Hepatocyte (in vitro differentiated cells): ENCODE data around the gene TTLL12. TPM values are rescaled to one million over a fixed set of nuclear protein-coding genes. Genes with fewer than 3 reads are reported as not detected.

Experiments
- DNase-seq: peaks from one replicate; pipeline ENCODE4 v3.0.0-alpha.2; 2016; ENCODE audit warnings: low spot score
- H2AFZ ChIP-seq: fragments of 200-600 bp; sonication (generic); 2 replicates; pipeline ENCODE4 v1.6.0; 2016; ENCODE audit warnings: antibody characterized with exemption, mild to moderate bottlenecking
- H3K27ac ChIP-seq: fragments of 200-600 bp; sonication (generic); 2 replicates; pipeline ENCODE4 v1.5.1; 2016; ENCODE audit warnings: mild to moderate bottlenecking
- H3K27me3 ChIP-seq: fragments of 200-600 bp; sonication (generic); 2 replicates; pipeline ENCODE4 v1.6.1; 2016
- H3K36me3 ChIP-seq: fragments of 200-600 bp; sonication (generic); replicated peaks from 2 replicates; pipeline ENCODE4 v1.5.1; 2016; ENCODE audit warnings: low read depth; ENCODE audit not compliant: insufficient read depth
- H3K4me1 ChIP-seq: fragments of 200-600 bp; sonication (generic); 2 replicates; pipeline ENCODE4 v1.5.1; 2016; ENCODE audit warnings: mild to moderate bottlenecking, moderate library complexity; ENCODE audit not compliant: insufficient read depth
- H3K4me2 ChIP-seq: fragments of 200-600 bp; sonication (generic); 2 replicates; pipeline ENCODE4 v1.6.0; 2016
- H3K4me3 ChIP-seq: fragments of 200-600 bp; sonication (generic); 2 replicates; pipeline ENCODE4 v1.5.1; 2016; ENCODE audit warnings: mild to moderate bottlenecking
- H3K79me2 ChIP-seq: fragments of 200-600 bp; sonication (generic); 2 replicates; pipeline ENCODE4 v1.6.0; 2017; ENCODE audit warnings: mild to moderate bottlenecking
- H3K9me2 ChIP-seq: fragments of 200-600 bp; sonication (generic); replicated peaks from 2 replicates; pipeline ENCODE4 v1.6.0; 2017; ENCODE audit warnings: mild to moderate bottlenecking; ENCODE audit not compliant: insufficient read depth
- H3K9me3 ChIP-seq: fragments of 200-600 bp; sonication (generic); 2 replicates; pipeline ENCODE4 v1.5.1; 2016; ENCODE audit warnings: low read depth, mild to moderate bottlenecking
- H4K20me1 ChIP-seq: fragments of 200-600 bp; sonication (generic); 2 replicates; pipeline ENCODE4 v1.6.0; 2016; ENCODE audit warnings: mild to moderate bottlenecking; ENCODE audit not compliant: insufficient read depth, poor library complexity, severe bottlenecking
- CTCF ChIP-seq: fragments of 200-600 bp; sonication (generic); IDR thresholded peaks from 2 replicates; pipeline ENCODE4 v1.5.1; 2016; ENCODE audit warnings: antibody characterized with exemption, mild to moderate bottlenecking; ENCODE audit not compliant: poor library complexity
- EZH2 ChIP-seq: fragments of 200-600 bp; sonication (generic); IDR thresholded peaks from 2 replicates; pipeline ENCODE4 v1.6.1; 2016; ENCODE audit warnings: antibody characterized with exemption, mild to moderate bottlenecking, borderline replicate concordance
- EZH2phosphoT487 ChIP-seq: fragments of 200-600 bp; sonication (generic); IDR thresholded peaks from one replicate; pipeline ENCODE4 v1.6.1; 2018; ENCODE audit warnings: antibody characterized with exemption, mild to moderate bottlenecking, low read depth, moderate library complexity; ENCODE audit not compliant: unreplicated experiment, severe bottlenecking
- WGBS: methylation state at CpG from one replicate; pipeline ENCODE4 v1.1.6; 2016; ENCODE audit warnings: low lambda C conversion rate; ENCODE audit errors: missing lambda C conversion rate; 5-methylcytosine and 5-hydroxymethylcytosine counted together
- polyA plus RNA-seq: library from polyadenylated mRNA; unstranded; fragments of >200 nt; fragmentation: Nextera tagmentation; extraction: Ambion mirVana; gene quantifications from 2 replicates; pipeline ENCODE4 v1.2.1, GENCODE V29; 2016
- total RNA-seq: library from RNA; depleted of rRNA; stranded (reverse); fragments of >200 nt; gene quantifications from 2 replicates; pipeline ENCODE4 v1.2.3, GENCODE V29; 2014

Gene TTLL12
- total and polyA plus RNA-seq, 2 experiments from 2014 or later: 40.9 to 50.3 TPM

GRCh38 chr22:43174941-43175531, 11.9 kb downstream of the TTLL12 start:
- WGBS: 89% methylated on average over 9 of the region's 9 CpGs
- no peaks in the 10 kb centered on the region for H3K79me2 ChIP-seq
- TF ChIP-seq EZH2 (no peak), CTCF (no peak), EZH2phosphoT487 (no peak)
- H3K9me2 ChIP-seq: no peaks in the 10 kb centered on the region
- H3K9me3 ChIP-seq: no peaks in the 10 kb centered on the region
- no peak overlapping the region for H3K27ac ChIP-seq
- H4K20me1 ChIP-seq: no peaks in the 10 kb centered on the region
- H2AFZ ChIP-seq: no peak overlapping the region
- H3K4me1 ChIP-seq: no peaks in the 10 kb centered on the region
- no peak overlapping the region for H3K4me2 ChIP-seq
- DNase-seq: no peak
- H3K36me3 ChIP-seq: no peaks in the 10 kb centered on the region
- H3K27me3 ChIP-seq: no peaks in the 10 kb centered on the region
- H3K4me3 ChIP-seq: no peak overlapping the region

- no peak for TF ChIP-seq CTCF
- no peak for TF ChIP-seq EZH2phosphoT487
- no peak for TF ChIP-seq EZH2
- Histone ChIP-seq H3K27ac (no peak overlapping the region), H3K4me1 (no peaks in the 10 kb centered on the region), H3K27me3 (no peaks in the 10 kb centered on the region), H3K9me2 (no peaks in the 10 kb centered on the region), H2AFZ (no peak overlapping the region), H3K9me3 (no peaks in the 10 kb centered on the region), H3K4me3 (no peak overlapping the region), H4K20me1 (no peaks in the 10 kb centered on the region), H3K36me3 (no peaks in the 10 kb centered on the region), H3K79me2 (no peaks in the 10 kb centered on the region), H3K4me2 (no peak overlapping the region)
- no peak for DNase-seq
- WGBS: 91% methylated on average over 39 of the region's 39 CpGs
These were observed 12.8 kb downstream of the TTLL12 start for GRCh38 chr22:43173976-43174720.

GRCh38 chr22:43173566-43173965, 13.4 kb downstream of the TTLL12 start:
- Histone ChIP-seq H2AFZ (no peak overlapping the region), H3K9me2 (no peaks in the 10 kb centered on the region), H3K4me2 (no peak overlapping the region), H3K4me3 (no peak overlapping the region), H3K4me1 (no peaks in the 10 kb centered on the region), H3K27ac (no peak overlapping the region), H4K20me1 (no peaks in the 10 kb centered on the region), H3K27me3 (no peaks in the 10 kb centered on the region), H3K9me3 (no peaks in the 10 kb centered on the region), H3K36me3 (no peaks in the 10 kb centered on the region), H3K79me2 (no peaks in the 10 kb centered on the region)
- no peak for TF ChIP-seq CTCF
- TF ChIP-seq EZH2phosphoT487: no peak
- no peak for TF ChIP-seq EZH2
- 95% methylated on average over 9 of the region's 9 CpGs for WGBS
- DNase-seq: no peak
